AG08396 (cell line): ENCODE measurements around the gene PNP.
"Not testable (repeated sequence)": the region's sequence is repeated elsewhere in the genome, so short reads cannot be mapped to it uniquely, and the experiment has no call there.

ENCODE experiments used
- DNase-seq: peaks from one replicate; pipeline ENCODE4 v3.0.0; 2012; ENCODE audit warnings: low spot score, mixed read lengths

PNP gene

DNA sequence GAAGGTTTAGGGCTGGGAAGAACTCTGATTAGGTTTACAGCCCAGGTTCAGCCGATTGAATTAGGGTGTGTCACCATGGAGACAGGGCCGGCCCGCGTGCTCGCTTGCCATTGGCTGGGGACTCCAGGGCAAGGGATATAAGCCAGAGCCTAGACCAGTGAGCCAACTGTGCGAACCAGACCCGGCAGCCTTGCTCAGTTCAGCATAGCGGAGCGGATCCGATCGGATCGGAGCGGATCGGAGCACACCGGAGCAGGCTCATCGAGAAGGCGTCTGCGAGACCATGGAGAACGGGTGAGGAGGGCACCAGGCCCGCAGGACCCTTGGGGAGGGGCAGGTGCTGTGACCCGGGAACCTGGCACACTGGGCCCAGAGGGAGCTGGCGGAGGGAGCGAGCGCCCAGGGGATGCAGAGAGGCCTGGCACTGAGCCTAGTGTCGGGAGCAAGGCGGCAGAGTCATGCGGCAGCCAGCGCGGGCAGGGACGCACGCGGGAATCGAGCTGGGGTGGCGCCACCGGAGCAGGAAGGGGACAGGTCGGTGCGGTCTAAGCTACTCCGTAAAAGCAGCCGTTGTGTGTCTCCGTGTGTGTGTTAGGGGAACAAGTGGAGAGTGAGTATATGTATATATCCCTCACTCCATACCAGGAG, at the start of gene PNP:
Gene PNP (plus strand): TSS at position 165 of the 648 bp plus-strand sequence. CDS start 119 bp downstream, at position 284.
- peak; percentile 96 for DNase-seq

DNA sequence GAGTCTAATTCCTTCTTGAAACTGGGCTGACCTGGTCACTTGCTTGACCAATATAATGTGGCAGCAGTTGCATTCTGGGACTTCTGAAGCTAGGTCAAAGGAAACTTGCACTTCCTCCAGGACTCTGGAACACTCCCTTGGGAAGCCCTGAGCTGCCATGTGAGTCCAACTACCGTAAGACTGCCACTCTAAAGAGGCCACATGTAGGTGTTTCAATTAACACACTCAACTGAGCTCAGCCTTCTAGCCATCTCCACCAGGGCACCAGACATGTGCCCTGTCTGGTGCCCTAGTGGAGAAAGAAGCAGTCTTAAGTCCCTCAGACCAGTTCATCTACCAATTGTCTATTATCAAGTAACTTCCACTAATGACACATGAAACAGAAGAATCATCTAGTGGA, 49.8 kb upstream of the PNP start:
- DNase-seq, result no peak

DNA sequence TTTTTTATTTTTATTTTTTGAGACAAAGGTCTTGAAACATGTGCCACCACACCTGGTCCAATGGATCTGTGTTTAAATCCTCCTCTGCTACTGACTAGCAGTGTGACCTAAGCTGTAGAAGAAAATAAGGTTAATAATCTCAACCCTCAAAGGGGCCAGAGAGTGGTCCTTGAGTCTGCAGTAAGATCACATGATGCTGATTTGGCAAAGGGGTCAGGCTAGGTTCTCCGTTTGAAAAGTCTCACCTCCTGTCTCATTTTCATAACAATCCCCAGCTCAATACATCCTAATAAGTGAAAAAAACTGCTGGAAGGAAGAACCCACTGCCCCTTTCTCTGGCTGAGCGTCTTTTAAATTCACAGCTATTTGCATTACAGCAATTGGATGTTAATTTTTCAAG, 47.9 kb upstream of the PNP start:
- DNase-seq, result no peak

DNA sequence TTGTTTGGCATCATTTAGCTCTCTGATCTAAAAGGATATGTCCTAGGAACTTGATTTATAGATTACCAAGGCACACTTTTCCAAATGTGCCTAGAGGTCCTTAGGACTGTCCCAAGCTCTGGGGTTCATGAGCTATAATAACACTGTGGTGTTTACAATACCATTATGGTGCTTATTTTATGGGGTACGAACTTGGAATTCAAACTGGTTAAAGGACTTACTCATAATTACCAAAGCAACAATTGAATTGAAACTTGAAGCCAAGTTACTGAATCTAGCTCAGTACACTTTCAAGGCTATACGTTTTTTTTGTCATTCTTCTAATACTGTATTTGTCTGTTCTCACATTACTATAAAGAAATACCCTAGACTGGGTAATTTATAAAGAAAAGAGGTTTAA, 46.3 kb upstream of the PNP start:
- DNase-seq, result no peak

DNA sequence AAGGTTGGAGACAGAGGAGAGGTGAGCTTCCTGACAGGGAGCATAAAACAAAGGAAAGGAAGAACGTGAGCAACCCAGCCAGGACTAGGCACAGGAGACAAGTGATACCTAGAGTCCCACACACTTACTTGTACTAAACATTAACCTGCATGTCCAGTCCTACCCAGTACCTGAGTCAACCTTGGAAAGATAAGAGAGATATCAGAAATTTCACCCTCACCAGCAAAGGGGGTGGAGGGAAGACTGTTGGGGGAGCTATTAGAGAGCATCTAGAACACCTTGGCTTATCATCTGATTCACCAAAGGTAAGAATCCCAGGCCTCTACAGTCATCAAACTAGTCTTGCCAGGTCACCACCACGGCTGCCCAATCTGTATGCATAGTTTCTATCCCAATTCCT, 44.4 kb upstream of the PNP start:
- DNase-seq, result no peak

DNA sequence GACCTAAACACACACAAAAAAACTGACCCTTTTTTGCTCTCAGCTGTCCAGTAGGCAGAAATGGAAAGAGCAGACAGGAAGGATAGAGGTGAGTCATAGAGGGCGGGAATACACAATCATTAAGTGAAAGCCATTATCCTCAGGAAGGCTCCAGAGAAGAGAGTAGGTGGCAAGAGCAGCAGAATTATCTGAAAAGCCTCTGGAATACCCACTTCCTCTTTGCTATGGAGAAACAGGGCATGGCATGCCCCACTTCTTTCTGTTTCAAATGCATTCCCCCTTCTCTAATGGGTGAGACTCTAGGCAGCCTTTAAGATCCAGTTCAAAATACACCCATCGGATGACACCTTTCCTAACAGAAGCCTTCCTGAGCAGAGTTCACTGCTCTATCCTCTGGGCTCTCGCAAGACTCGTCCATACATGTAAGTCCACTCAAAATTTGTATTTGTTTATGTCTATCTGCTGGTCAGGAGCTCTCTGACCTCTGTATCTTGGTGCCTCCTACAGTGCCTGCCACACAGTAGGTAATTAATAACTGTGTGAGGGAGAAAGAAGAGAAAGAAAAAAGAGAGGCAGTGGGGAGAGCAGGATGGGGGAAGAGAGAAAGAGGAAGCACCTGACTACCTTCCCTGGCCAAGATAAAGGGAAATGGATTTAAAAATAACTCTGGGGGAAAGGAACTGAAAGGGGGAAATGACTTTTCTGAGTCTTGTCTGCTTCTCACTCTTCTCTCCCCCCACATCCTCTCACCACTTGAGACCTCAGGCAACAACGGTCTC, 41.8 kb upstream of the PNP start:
- peak; percentile 73 for DNase-seq

DNA sequence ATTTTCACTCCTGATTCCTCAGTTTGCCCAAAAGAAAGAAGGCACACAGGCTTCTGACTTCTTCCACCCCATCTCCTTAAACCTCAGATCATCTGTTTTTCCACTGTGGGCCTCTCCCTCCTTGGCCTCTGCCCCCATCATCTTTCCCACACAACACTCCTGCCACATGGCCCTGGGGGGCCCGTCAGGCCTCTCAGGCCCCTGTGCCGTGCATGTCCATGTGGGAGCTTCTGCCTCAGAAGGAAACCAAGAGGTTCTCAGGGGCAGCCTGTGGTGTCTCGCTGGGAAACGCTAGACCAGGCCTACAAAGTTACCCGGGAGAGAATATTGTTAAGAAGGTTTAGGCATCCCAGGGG, 41.2 kb upstream of the PNP start:
- no peak for DNase-seq

DNA sequence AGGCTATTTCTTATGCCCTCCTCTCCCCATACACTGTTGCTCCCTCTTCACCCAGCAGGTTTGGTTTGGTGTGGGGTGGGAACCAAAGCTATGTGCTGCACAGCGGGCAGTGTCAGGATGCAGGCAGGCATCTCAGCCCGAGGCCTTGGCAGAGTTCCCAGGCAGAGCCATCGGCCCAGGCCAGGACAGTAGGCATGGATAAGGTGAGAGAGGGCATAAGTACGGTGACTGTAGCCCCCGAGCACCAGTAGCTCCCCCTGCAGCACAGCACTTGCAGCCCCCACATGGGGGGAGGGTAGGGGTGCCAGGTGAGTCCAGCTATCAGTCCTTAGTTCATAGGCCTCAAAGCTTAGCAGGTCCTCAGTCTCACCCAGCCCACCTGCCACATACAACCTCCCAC, 40.4 kb upstream of the PNP start:
- no peak for DNase-seq

DNA sequence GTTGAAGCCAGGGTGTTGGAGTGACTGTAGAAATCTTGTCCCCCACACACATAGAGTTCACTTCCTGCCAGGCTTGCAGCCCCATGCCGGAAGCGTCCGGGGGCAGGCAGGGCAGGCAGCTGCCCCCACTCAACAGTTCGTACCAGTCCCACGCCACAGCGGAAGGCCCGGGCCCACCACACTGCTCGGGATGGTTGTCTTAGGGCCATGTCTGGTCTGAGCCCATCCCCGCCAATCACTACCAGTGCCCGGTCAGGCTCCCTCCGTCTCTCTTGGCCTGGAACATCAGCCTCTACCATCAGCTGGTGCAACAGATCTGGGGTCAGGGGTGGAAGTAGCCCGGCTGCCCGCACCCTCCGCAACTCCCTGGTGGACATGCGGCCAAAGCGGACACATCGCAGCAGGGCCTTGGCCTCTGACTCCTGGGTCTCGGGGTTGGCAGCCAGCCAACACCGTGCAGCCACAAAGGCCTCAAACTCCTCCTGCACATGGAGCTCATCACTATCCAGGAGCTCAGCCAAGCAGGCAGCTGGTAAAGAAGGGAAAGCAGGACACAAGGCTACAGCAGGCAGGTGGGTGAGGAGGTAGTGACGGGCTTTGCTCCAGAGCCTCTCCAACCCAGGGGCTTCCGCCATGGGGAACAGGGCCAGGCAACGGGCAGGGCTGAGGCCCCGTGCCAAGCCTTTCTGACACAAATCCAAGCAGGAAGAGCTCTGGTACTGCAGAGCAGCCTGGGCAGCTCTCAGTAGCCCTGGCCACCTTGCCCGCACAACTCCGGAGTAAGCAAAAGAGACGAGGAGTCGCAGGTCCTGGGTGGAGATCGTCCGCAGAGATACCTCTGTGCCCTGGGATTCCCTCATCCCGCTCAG, 39.2 kb upstream of the PNP start:
- no peak for DNase-seq

DNA sequence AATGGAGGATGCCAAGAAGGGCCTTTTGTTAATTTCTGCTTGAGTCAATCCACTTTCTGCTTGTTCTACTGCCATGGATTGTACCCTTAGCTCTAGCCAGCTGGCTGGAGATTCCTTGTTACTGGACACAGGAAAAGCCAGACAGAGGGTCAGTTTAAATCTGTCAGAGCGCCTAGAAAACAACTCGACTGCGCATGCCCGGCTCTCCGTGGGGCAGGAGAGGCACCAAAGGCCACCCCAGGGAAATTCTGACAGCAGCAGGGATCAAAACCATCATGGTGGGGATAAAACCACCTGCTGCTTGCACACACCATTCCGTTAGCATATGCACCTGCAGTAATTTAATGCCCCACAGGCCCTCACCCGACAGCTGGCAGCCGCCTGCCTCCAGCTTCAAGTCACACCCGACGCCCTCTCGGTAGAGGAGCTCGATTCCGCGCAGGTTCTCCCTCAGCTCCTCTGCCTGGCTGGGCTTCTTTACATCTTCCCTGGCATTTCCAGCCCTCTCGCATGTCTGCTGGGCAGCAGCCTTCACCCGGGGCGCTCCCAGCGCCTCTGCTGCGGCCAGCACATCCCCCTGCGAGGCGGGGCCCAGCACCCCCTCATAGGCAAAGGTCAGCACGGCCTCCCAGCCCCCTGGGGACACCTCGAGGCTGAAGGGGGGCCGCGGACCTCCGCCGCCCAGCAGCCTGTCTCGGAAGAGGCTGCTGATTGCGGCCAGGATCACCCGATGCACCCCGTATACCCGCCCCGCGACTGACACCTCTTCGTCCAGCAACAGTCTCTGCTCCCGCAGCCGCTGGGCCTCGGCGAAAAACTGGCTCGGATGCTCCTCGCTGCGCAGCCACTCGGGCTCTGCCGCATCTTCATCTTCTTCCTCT, 34.3 kb upstream of the PNP start:
- DNase-seq, result peak; percentile 68

DNA sequence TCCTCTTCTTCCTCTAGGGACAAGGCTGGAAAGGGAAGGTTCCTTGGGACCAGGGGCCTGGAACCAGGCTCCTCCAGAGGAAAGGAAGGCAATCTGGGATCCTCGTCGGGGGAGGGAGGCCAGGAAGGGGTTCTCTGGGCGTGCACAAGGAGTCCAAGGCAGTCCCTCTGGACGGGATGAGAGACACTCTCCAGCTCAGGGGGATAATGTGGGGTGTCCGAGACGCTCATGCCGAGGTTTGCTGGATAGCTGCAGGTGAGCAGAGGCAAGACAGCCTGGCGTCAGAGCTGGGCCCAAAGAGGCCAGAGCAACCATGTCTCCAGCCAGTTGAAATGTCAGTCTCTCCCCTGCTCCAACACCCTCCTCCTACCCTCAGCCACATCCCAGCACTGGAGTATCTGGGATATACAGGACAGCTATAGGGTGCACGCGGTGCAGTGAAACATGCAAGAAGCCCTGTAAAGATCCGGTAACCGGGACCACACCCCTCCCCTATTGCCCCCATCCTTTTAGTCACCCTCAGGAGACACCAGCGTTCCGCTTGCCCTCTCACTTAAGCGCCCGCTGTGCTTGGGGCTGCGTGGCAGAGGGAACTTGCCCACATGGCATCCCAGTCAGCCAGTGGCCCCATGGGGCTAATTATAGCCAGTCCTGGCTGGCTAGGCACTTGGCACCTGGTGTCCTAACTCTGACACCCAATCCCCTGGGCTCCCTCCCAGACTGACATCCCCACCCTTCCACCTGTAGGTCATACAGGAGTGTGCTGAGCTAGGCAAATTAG, 33.4 kb upstream of the PNP start, which contains the start of gene KLHL33:
Gene KLHL33 (minus strand): TSS at position 585 of the 781 bp plus-strand sequence. CDS start 355 bp downstream, at position 230.
- no peak for DNase-seq

DNA sequence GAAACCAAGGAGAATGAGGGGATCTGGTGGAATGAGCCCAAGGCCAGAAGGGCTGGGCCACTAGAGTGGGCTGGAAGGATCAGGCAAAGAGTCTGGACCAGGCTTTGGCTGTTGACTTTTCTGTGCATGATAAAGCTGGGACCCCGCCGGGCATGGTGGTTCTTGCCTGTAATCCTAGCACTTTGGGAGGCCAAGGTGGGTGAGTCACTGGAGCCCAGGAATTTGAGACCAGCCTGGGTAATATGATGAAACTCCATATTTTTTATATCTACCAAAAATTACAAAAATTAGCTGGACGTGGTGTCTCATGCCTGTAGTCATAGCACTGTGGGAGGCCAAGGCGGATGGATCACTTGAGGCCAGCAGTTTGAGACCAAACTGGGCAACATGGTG, 32.8 kb upstream of the PNP start:
- DNase-seq, result no peak

DNA sequence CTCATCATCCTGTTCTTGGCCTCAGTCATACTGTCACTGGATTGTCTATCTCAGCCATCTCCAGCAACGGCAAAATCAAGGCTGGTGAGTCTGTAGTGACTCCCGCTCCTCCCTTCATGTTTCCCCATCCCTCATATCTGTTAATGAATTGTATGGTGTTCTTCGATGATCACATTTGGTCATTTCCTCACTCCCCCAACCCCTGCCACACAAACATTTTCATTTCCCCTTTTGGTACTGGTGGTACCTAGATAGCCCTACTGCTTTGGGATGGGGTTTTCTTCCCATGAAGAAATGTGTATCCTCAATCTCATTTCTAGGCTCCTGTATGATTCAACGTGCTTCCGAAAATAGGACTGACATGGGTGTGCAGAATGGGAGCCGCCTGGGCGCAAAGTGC, 30.5 kb upstream of the PNP start:
- no peak for DNase-seq

DNA sequence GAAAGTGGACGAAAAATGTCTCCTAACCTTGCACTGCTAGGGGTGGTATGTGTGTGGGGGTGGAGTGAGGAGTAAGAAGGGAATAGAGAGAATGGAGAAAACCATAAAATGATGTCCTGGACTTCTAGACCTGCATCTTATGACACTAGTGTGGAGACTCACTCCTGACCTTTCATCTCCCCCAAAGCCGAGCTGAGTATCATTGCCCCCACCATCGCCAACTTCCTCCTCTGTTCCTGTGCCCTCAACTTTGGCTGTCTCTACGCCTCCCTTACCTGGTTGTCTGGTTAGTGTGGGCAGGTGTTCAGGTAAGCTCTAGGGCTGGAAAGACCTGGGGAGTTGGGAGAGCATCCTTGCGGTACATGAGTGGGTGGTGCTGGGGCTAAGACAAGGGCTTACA, 28.7 kb upstream of the PNP start:
- DNase-seq, result no peak

DNA sequence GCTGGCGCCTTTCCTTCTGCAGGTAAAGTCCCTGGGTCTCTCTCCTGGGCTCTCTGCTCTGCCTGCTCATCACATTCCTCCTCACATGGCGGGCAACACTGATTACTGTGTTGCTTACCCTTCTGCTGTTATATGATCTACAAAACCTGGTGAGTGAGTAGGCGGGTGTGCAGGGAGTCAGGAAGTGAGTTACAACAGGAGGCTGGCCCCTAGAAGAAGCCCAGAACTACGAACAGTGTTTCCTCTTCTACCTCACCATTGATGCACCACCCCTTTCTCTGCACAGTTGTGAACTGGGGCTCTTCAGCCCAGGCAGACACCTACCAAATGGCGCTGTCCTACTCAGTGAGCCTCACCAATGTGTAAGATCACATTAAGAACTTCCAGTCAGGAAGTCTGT, 28.3 kb upstream of the PNP start:
- DNase-seq, result no peak

DNA sequence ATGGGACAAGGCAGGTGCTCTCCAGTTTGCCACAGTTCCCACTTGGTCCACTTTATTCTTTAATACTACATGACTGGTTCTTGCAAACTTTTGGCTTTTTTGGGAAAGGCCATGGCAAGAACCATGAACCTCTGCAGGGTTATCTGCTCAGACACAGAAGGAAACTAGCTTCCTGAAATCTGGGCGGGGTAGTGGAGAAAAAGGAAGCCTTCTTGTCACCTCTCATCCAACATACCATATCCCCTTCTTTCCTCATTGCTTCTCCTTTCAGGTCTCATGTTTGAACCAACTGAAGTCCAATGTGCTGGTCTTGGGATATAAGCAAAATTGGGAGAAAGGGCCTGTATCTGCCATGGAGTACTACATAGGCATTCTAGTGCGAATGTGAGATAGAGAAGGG, 27.7 kb upstream of the PNP start:
- DNase-seq, result no peak

DNA sequence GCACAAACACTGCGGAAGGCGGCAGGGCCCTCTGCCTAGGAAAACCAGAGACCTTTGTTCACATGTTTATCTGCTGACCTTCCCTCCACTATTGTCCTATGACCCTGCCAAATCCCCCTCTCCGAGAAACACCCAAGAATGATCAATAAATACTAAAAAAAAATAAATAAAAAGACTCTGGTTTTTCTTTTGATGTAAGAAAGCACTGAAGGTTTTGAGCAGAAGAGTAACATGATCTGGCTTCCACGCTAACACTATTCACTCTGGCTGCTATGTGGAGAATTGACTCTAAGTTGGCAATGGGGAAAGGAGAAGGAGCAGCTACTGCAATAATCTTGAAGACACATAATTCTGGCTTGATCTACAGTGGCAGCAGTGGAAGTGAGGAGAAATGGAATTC, 25.6 kb upstream of the PNP start:
- DNase-seq, result not testable (repeated sequence)

DNA sequence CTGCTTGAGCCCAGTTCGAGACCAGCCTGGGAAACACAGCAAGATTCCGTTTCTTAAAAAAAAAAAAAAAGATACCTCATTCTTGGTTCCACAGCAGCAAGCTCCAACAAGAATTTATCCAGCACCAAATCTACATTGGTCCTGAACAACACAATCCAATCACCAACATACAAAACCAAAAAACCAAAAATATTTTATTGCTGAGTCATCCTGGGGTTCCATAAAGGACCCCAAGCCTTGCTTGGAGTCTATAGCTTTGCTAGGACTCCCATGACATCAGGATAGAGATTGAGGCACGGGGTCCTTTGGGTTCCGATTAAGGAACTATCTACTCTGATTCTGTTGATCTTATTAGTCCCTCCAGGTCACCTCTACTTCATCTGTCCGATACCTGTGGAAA, 22.3 kb upstream of the PNP start:
- DNase-seq, result no peak

DNA sequence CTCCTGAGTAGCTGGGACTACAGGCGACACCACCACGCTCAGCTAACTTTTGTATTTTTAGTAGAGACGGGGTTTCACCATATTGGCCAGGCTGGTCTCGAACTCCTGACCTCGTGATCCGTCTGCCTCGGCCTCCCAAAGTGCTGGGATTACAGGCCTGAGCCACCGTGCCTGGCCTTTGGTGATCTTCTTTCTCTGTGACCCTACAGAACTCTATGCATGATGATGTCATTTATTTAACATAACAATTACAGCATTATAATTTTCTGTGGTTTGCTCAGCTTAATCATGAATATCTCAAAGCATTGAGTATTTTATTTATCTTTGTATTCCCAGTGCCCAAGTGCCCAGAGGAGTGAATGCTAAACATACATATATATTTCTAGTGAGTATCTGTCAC, 16.4 kb upstream of the PNP start:
- DNase-seq, result not testable (repeated sequence)

DNA sequence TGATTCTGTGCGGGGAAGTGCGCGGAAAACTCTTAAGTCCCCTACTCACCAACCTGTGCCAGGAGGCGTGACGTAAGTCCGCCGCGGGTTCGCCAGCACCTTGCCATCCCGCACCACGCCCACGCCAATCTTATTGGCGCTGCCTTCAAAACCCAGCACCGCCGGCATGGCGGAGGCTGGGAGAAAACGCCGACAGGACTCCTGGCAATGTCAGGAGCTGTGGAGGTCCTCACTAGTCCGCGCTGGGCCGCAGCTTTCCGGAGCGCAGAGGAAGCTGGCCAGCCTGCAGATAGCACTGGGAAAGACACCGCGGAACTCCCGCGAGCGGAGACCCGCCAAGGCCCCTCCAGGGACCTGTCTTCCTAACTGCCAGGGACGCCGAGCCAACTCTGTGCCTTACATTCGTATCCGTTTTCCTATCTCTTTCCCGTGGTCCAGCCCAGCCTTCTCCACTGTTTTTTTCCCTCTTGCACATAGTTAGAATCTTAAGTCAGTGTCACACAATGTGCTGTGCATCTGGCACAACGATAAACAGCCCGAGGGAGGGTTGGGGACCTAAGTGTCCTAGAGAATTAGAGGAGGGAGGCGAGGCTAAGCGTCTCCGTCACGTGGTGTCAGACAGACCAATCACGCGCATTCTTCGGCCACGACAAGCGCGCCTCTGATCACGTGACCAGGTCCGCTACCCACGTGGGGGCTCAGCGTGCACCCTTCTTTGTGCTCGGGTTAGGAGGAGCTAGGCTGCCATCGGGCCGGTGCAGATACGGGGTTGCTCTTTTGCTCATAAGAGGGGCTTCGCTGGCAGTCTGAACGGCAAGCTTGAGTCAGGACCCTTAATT, 14.5 kb upstream of the PNP start, which contains the start of the genes APEX1 and OSGEP:
Gene APEX1 (plus strand): TSS at position 711 of the 839 bp plus-strand sequence. CDS start 420 bp downstream, outside the sequence.
Gene OSGEP (minus strand): TSS at position 297 of the 839 bp plus-strand sequence. CDS start 129 bp downstream, at position 168.
- peak; percentile 97 for DNase-seq
